Measurements from ENCODE around the gene ZBTB24.

DNA sequence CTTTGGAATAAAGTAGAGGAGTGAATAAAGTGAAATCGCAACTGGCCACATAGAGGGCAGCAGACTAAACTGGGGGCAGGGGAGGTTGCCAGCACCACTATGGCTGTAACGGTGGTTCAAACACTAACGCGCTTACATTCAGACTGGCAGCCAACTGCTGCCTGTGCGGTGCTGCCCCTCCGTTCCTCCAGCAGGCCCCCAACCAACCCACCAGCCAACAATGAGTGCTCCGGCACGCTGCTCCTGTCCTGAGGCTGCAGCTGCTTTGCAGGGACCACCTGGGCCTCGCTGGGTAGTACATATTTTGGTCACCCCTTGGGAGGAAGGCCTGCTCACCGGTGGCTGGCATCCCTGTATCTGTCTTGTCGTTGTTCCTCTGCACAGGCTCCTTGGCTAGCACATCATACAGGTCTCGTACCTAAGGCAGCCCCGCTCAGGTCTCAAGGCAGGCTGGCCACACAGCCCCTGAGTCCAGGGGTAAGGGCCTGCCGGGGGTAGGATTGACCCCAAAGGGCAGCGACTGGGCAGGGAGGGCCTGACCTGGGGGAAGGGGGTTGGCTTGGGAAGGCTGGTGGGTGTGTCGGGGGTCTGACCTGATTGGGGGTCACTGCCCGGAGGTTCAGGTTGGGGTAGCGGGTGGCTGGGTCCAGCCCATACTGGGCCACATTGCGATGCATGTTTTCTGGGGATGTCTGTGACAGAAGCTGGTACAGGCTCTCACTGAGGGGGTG is 33.8 kb downstream of the ZBTB24 start:
- TF ChIP-seq, protein P1, sequence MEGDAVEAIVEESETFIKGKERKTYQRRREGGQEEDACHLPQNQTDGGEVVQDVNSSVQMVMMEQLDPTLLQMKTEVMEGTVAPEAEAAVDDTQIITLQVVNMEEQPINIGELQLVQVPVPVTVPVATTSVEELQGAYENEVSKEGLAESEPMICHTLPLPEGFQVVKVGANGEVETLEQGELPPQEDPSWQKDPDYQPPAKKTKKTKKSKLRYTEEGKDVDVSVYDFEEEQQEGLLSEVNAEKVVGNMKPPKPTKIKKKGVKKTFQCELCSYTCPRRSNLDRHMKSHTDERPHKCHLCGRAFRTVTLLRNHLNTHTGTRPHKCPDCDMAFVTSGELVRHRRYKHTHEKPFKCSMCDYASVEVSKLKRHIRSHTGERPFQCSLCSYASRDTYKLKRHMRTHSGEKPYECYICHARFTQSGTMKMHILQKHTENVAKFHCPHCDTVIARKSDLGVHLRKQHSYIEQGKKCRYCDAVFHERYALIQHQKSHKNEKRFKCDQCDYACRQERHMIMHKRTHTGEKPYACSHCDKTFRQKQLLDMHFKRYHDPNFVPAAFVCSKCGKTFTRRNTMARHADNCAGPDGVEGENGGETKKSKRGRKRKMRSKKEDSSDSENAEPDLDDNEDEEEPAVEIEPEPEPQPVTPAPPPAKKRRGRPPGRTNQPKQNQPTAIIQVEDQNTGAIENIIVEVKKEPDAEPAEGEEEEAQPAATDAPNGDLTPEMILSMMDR (IDR thresholded peaks at IDR 0.05 in 4 of 5, conservative IDR thresholded peaks at IDR 0.05 in 1 of 5): no peak
- TF ChIP-seq POLR2A (IDR thresholded peaks at IDR 0.05): no peak
